ENCODE results near the gene ASTN2. TPM values are rescaled to one million over a fixed set of nuclear protein-coding genes. Genes with fewer than 3 reads are reported as not detected.

ASTN2 gene
- total and polyA plus RNA-seq, 2 donors (not counting 3 experiments of a cell fraction or from before 2014, with no cell fraction given) = 1.0 to 1.9 TPM

DNA sequence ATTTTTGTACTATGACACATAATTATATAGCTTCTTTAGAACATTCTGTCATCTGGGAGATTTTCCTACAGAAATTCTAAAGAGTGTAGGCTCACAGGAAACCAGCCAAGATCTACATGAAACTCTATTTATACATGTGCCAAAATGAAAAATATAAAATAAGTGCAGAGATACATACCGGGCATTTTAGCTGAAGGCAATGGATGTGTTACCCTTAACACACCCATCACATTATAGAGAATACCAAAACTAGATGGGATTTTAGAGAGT, 601.9 kb downstream of the ASTN2 start:
- no peaks in the 10 kb centered on the region for H3K27me3 ChIP-seq (ENCODE audit: control insufficient read depth in 2 of 2, insufficient read depth in 2 of 2, low read length in 2 of 2)
- no peaks in the 10 kb centered on the region for H3K79me2 ChIP-seq (ENCODE audit: control insufficient read depth, insufficient read depth, low read length)
- no peak overlapping the region for H3K4me3 ChIP-seq (replicated peaks in 1 of 3; ENCODE audit: insufficient read depth in 1 of 3, low read depth in 1 of 3, low read length in 3 of 3)
- no peaks in the 10 kb centered on the region for H3K9me1 ChIP-seq (replicated peaks; ENCODE audit: control insufficient read depth, extremely low read depth, insufficient read depth, low read length)
- no peaks in the 10 kb centered on the region for H4K20me1 ChIP-seq (replicated peaks; ENCODE audit: control insufficient read depth, extremely low read depth, insufficient read depth, low read length)
- intact Hi-C loops (cut with micrococcal nuclease) (no loop called here), dilution Hi-C loops (cut with MboI; ENCODE audit: extremely low pct_ligation_motif_present, low sequenced_read_pairs) (no loop called here)
- H3K4me1 ChIP-seq (ENCODE audit: control insufficient read depth, extremely low read depth, insufficient read depth, low read length) = no peaks in the 10 kb centered on the region
- ChIA-PET CTCF (no interaction called here), POLR2A (no interaction called here)
- FAIRE-seq (no peak), DNase-seq (ENCODE audit: low read depth, low spot score) (no peak)
- H3K27ac ChIP-seq (ENCODE audit: insufficient read depth, low read depth, low read length) = no peak overlapping the region
- no peaks in the 10 kb centered on the region for H3K9me3 ChIP-seq (replicated peaks; ENCODE audit: control insufficient read depth, insufficient read depth, low read length)
- TF ChIP-seq POLR2A (IDR thresholded peaks at IDR 0.05; ENCODE audit: low read depth, low read length) (no peak), MAX (IDR thresholded peaks at IDR 0.05; ENCODE audit: insufficient read depth, insufficient read length) (no peak), MYC (IDR thresholded peaks at IDR 0.05; ENCODE audit: low read depth, low read length) (no peak), FOS (IDR thresholded peaks at IDR 0.05; ENCODE audit: borderline replicate concordance, insufficient read depth, low read length) (no peak), POLR2AphosphoS5 (IDR thresholded peaks at IDR 0.05; ENCODE audit: insufficient read depth, low read depth, low read length) (no peak), JUN (IDR thresholded peaks at IDR 0.05; ENCODE audit: borderline replicate concordance, insufficient read depth, insufficient read length, low read depth) (no peak)
- H3K4me2 ChIP-seq (ENCODE audit: insufficient read depth, low read length) = no peak overlapping the region
- BruUV-seq (replicated peaks) = no TSS peak
- no peaks in the 10 kb centered on the region for H3K36me3 ChIP-seq (ENCODE audit: control insufficient read depth in 2 of 2, extremely low read depth in 1 of 2, insufficient read depth in 2 of 2, low read length in 2 of 2)
- H2AFZ ChIP-seq (ENCODE audit: low read depth, low read length) = no peak overlapping the region
- no peak overlapping the region for H3K9ac ChIP-seq (replicated peaks; ENCODE audit: extremely low read depth, insufficient read depth, low read length)

DNA sequence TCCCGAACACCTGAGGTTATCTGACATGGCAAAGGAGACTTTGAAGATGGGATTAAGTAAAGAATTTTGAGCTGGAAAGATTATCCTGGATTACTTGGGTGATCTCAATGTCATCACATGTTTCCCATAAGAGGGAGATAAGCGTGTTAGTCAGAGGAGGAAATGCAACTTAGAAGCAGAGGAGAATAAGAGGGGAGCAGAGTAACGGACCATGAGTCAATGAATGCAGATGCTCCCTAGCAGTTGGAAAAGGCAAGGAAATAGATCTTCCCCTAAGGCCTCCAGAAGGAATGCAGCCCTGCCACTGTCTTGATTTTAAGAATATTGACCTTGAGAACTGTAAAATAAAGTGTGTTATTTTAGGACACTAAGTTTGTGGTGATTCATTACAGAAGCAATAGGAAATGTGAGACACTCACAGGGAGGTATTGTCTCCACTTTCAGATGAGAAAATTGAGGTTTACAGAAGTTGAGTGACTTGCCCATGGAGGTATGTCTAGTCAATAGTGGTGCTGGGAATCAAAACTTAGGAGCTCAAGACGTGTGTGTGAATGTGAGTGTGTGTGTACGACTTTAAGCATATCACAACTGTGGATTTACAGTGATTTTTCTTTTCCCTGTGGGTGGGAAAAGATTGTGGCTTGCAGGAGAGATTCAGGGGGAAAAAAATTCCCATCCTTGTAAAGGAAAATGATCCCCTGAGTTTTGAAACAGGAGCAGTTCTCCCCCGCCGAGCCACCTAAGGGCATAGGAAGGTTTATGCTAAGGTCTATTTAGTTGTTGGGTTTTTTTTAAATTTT, 602.4 kb downstream of the ASTN2 start:
- no peak overlapping the region for H2AFZ ChIP-seq (ENCODE audit: low read depth, low read length)
- no peaks in the 10 kb centered on the region for H3K4me1 ChIP-seq (ENCODE audit: control insufficient read depth, extremely low read depth, insufficient read depth, low read length)
- ChIA-PET POLR2A (no interaction called here), CTCF (no interaction called here)
- no peak overlapping the region for H3K4me2 ChIP-seq (ENCODE audit: insufficient read depth, low read length)
- DNase-seq (ENCODE audit: low read depth, low spot score) = no peak
- no peaks in the 10 kb centered on the region for H3K27me3 ChIP-seq (ENCODE audit: control insufficient read depth in 2 of 2, insufficient read depth in 2 of 2, low read length in 2 of 2)
- TF ChIP-seq POLR2A (IDR thresholded peaks at IDR 0.05; ENCODE audit: low read depth, low read length) (no peak), EZH2 (IDR thresholded peaks at IDR 0.05; ENCODE audit: borderline replicate concordance, low read depth, low read length, severe bottlenecking) (no peak), MAX (IDR thresholded peaks at IDR 0.05; ENCODE audit: insufficient read depth, insufficient read length) (no peak), JUN (IDR thresholded peaks at IDR 0.05; ENCODE audit: borderline replicate concordance, insufficient read depth, insufficient read length, low read depth) (no peak)
- TF ChIP-seq, protein P1, sequence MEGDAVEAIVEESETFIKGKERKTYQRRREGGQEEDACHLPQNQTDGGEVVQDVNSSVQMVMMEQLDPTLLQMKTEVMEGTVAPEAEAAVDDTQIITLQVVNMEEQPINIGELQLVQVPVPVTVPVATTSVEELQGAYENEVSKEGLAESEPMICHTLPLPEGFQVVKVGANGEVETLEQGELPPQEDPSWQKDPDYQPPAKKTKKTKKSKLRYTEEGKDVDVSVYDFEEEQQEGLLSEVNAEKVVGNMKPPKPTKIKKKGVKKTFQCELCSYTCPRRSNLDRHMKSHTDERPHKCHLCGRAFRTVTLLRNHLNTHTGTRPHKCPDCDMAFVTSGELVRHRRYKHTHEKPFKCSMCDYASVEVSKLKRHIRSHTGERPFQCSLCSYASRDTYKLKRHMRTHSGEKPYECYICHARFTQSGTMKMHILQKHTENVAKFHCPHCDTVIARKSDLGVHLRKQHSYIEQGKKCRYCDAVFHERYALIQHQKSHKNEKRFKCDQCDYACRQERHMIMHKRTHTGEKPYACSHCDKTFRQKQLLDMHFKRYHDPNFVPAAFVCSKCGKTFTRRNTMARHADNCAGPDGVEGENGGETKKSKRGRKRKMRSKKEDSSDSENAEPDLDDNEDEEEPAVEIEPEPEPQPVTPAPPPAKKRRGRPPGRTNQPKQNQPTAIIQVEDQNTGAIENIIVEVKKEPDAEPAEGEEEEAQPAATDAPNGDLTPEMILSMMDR (IDR thresholded peaks at IDR 0.05; ENCODE audit: extremely low read depth in 1 of 2, insufficient read depth in 1 of 2, low read depth in 1 of 2, low read length in 2 of 2) = no peak
- FAIRE-seq = no peak
- H3K9ac ChIP-seq (replicated peaks; ENCODE audit: extremely low read depth, insufficient read depth, low read length) = no peak overlapping the region
- H3K9me1 ChIP-seq (replicated peaks; ENCODE audit: control insufficient read depth, extremely low read depth, insufficient read depth, low read length) = no peaks in the 10 kb centered on the region
- no peaks in the 10 kb centered on the region for H3K36me3 ChIP-seq (ENCODE audit: control insufficient read depth in 2 of 2, extremely low read depth in 1 of 2, insufficient read depth in 2 of 2, low read length in 2 of 2)
- H3K9me3 ChIP-seq (replicated peaks; ENCODE audit: control insufficient read depth, insufficient read depth, low read length) = no peaks in the 10 kb centered on the region
- no peak overlapping the region for H3K4me3 ChIP-seq (replicated peaks in 1 of 3; ENCODE audit: insufficient read depth in 1 of 3, low read depth in 1 of 3, low read length in 3 of 3)
- H3K79me2 ChIP-seq (ENCODE audit: control insufficient read depth, insufficient read depth, low read length) = no peaks in the 10 kb centered on the region
- no peak overlapping the region for H3K27ac ChIP-seq (ENCODE audit: insufficient read depth, low read depth, low read length)
- intact Hi-C loops (cut with micrococcal nuclease) (no loop called here), dilution Hi-C loops (cut with MboI; ENCODE audit: extremely low pct_ligation_motif_present, low sequenced_read_pairs) (no loop called here)
- no TSS peak for BruUV-seq (replicated peaks)
- no peaks in the 10 kb centered on the region for H4K20me1 ChIP-seq (replicated peaks; ENCODE audit: control insufficient read depth, extremely low read depth, insufficient read depth, low read length)

Measured in endothelial cell of umbilical vein (primary cell).